Panc1 (cell line): ENCODE data around the gene USB1. TPM values are rescaled to one million over a fixed set of nuclear protein-coding genes. Genes with fewer than 3 reads are reported as not detected.

Experiments
- ATAC-seq: fragments of 200-7000 bp; cut with Tn5 transposase; 2 replicates; pipeline ENCODE4 v1.9.1; 2020; ENCODE audit warnings: mild to moderate bottlenecking, moderate library complexity
- BruUV-seq: library from RNA; stranded (reverse); fragments of 400-500 nt; replicated peaks from 2 replicates; lab custom pipeline; 2021; lab: Mats Ljungman, UMichigan
- CTCF ChIA-PET: fragments of 300-600 bp; sonication (Branson Sonifier 250); formaldehyde crosslinking; loops from one replicate; lab custom pipeline; 2022; ENCODE audit warnings: antibody characterized with exemption; lab: Charles Lee
- POLR2A ChIA-PET: fragments of 300-600 bp; sonication (Branson Sonifier 250); formaldehyde crosslinking; loops from one replicate; lab custom pipeline; 2022; ENCODE audit warnings: antibody characterized with exemption; lab: Charles Lee
- DNase-seq: peaks from one replicate; pipeline ENCODE4 v3.0.0-alpha.2; 2010; ENCODE audit warnings: low read depth, low spot score
- H3K27ac ChIP-seq: 2 replicates; pipeline ENCODE4 v1.5.1; 2011; ENCODE audit warnings: mild to moderate bottlenecking, low read length, inconsistent platforms
- H3K27me3 ChIP-seq: fragments of 200-500 bp; sonication (Bioruptor generic); 2 replicates; pipeline ENCODE4 v1.6.0; 2014; ENCODE audit warnings: low read length, inconsistent platforms; ENCODE audit not compliant: control insufficient read depth, insufficient read depth
- H3K36me3 ChIP-seq: fragments of 200-500 bp; sonication (Bioruptor generic); 2 replicates; pipeline ENCODE4 v1.5.1; 2014; ENCODE audit warnings: inconsistent platforms, mild to moderate bottlenecking, low read length, moderate library complexity; ENCODE audit not compliant: control insufficient read depth, insufficient read depth
- H3K4me1 ChIP-seq: 2 replicates; pipeline ENCODE4 v1.5.1; 2011; ENCODE audit warnings: inconsistent platforms, mild to moderate bottlenecking, low read length, moderate library complexity; ENCODE audit not compliant: control insufficient read depth, insufficient read depth
- H3K4me3 ChIP-seq, 2 experiments: 2 replicates each; pipeline ENCODE4 v1.5.1; 2011 to 2012; ENCODE audit warnings: low read depth in 2 of 2, low read length in 2 of 2, mild to moderate bottlenecking in 2 of 2, inconsistent platforms in 1 of 2, moderate library complexity in 1 of 2
- H3K9me3 ChIP-seq: fragments of 200-500 bp; sonication (Bioruptor generic); 2 replicates; pipeline ENCODE4 v1.5.1; 2014; ENCODE audit warnings: low read depth, mild to moderate bottlenecking, inconsistent platforms, low read length, moderate library complexity; ENCODE audit not compliant: control insufficient read depth, insufficient read depth
- POLR2AphosphoS5 ChIP-seq: IDR thresholded peaks from 2 replicates; pipeline ENCODE4 v1.6.1; 2012; ENCODE audit warnings: mild to moderate bottlenecking, low read depth, low read length, moderate library complexity
- REST ChIP-seq, 2 experiments: IDR thresholded peaks; 2 replicates each; pipeline ENCODE4 v1.6.1; 2011 to 2012; ENCODE audit warnings: low read depth in 2 of 2, control low read depth in 1 of 2, low read length in 1 of 2, mild to moderate bottlenecking in 1 of 2, moderate library complexity in 1 of 2; ENCODE audit not compliant: insufficient read depth in 1 of 2
- SIN3A ChIP-seq: IDR thresholded peaks from 2 replicates; pipeline ENCODE4 v1.6.1; 2012; ENCODE audit warnings: low read depth, mild to moderate bottlenecking, low read length, moderate library complexity, borderline replicate concordance; ENCODE audit not compliant: insufficient read depth
- in situ Hi-C: cut with HindIII; loops from 2 replicates; pipeline ENCODE4 v1.10.0; 2016; ENCODE audit warnings: low sequenced_read_pairs, low pct_unique_long_range_greater_than_20kb
- intact Hi-C: fragments of 100-400 bp; cut with micrococcal nuclease; formaldehyde crosslinking; loops from one replicate; pipeline ENCODE4 v1.10.0; 2022; ENCODE audit not compliant: unreplicated experiment
- total RNA-seq: library from RNA; stranded (reverse); gene quantifications from one replicate; pipeline ENCODE4 v1.2.1, GENCODE V29; 2021; ENCODE audit not compliant: unreplicated experiment

The USB1 gene
- total RNA-seq, 1 experiment from 2014 or later, result 58.2 TPM

- Histone ChIP-seq H3K9me3 (no peaks in the 10 kb centered on the region), H3K27me3 (no peaks in the 10 kb centered on the region), H3K27ac (no peak overlapping the region), H3K36me3 (no peaks in the 10 kb centered on the region; the same call in 1 of the 2 replicates), H3K4me3 (no peak overlapping the region), H3K4me1 (peaks cover 10% of the 10 kb centered on the region; the same call in 1 of the 2 replicates)
- TF ChIP-seq REST (IDR thresholded peaks at IDR 0.05; ENCODE audit: insufficient read depth in 1 of 2, low read depth in 2 of 2, low read length in 1 of 2) (no peak), SIN3A (no peak), POLR2AphosphoS5 (no peak)
- no TSS peak for BruUV-seq
- ATAC-seq (no peak), DNase-seq (no peak)
- ChIA-PET CTCF (no interaction called here), POLR2A (no interaction called here)
- in situ Hi-C loops, result loop anchor here (25.0 kb wide), 1 partner anchor 90 kb away; no protein-coding TSS in a partner anchor
- intact Hi-C loops, result no loop called here
Measured at GRCh38 chr16:58022601-58023371, 21.6 kb downstream of the USB1 start.

GRCh38 chr16:58024486-58025350 lies 23.5 kb downstream of the USB1 start:
- Histone ChIP-seq H3K9me3 (no peaks in the 10 kb centered on the region), H3K4me3 (peak overlapping the region; percentile 53 to 62), H3K27ac (peak overlapping the region; percentile 48; the same call in 1 of the 2 replicates), H3K4me1 (peaks cover 10% of the 10 kb centered on the region; the same call in 1 of the 2 replicates), H3K27me3 (no peaks in the 10 kb centered on the region), H3K36me3 (no peaks in the 10 kb centered on the region; the same call in 1 of the 2 replicates)
- ChIA-PET CTCF (interaction anchor here (0.6 kb wide), 1 partner anchor 9 kb away, joined by 9 read pairs; no protein-coding TSS in a partner anchor), POLR2A (interaction anchor here (0.7 to 1.2 kb wide), 2 partner anchors 105 to 134 kb away, joined by 8 to 14 read pairs; no protein-coding TSS in a partner anchor)
- no TSS peak for BruUV-seq
- DNase-seq (no peak), ATAC-seq (no peak)
- intact Hi-C loops, result no loop called here
- no peak for TF ChIP-seq SIN3A
- in situ Hi-C loops, result loop anchor here (25.0 kb wide), 1 partner anchor 88 kb away; no protein-coding TSS in a partner anchor
